Activated T-cell treated with anti-CD3 and anti-CD28 coated beads for 48 hours (primary cell): Measurements from ENCODE around the gene CABLES1.

Source experiments
- DNase-seq: peaks from one replicate; pipeline ENCODE4 v3.0.0-alpha.2; 2020; ENCODE audit warnings: low read depth

The CABLES1 gene

DNA sequence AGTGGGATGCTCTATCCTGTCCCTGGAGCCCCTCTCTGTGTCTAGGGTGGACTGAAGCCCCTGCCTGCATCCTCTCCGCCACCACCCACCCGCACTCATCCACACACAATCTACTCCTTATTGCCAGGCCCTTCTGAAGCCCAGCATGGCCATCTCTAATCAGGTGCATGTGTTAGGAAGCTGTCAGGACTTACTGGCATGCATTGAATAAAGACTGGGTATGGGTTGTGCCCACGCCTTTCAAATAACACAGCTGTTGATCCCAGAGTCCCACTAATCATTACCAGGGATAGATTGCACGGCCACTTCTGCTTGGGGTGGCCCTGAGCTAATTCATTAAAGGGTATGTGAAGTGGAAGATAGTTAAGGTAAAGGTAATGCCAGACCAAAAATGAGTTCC lies 88.4 kb downstream of the CABLES1 start:
- DNase-seq: no peak

DNA sequence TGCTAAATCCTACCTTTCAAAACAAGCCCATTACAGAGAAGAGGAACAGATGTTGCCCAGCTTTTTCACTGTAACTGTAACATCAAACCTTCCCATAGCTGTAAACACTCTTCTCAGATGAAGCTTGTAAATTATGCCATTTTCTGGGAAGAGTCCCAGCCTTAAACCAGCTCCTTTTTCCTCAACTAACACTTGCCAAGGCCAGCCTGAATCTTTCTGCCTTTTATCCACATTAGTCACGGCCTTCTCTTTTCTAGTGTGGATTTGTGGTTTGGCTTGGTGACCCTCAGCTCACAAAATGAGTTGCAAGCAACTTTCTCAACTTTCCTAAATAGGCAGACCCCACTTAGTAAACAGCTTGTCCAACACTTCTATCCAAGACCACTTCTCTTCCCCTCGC lies 90.2 kb downstream of the CABLES1 start:
- no peak for DNase-seq

DNA sequence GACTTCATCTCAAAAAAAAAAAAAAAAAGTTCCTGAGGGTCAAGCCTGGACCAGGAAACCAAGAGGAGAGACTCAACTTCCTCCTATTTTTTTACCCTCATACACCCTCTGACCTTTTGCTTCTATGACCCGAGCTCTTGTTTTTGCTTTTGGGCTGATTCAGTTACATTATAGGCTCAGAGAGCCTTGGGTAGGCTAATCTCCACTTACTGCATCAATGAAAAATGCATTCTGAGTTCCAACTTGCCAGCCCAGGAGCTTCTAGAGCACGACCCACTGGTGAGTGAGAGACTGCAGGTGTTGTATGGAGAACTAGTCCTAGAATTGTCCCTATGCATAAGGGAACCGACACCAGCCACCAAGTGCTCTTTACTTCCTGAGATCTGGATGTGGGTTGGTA lies 91.1 kb downstream of the CABLES1 start:
- DNase-seq: no peak

DNA sequence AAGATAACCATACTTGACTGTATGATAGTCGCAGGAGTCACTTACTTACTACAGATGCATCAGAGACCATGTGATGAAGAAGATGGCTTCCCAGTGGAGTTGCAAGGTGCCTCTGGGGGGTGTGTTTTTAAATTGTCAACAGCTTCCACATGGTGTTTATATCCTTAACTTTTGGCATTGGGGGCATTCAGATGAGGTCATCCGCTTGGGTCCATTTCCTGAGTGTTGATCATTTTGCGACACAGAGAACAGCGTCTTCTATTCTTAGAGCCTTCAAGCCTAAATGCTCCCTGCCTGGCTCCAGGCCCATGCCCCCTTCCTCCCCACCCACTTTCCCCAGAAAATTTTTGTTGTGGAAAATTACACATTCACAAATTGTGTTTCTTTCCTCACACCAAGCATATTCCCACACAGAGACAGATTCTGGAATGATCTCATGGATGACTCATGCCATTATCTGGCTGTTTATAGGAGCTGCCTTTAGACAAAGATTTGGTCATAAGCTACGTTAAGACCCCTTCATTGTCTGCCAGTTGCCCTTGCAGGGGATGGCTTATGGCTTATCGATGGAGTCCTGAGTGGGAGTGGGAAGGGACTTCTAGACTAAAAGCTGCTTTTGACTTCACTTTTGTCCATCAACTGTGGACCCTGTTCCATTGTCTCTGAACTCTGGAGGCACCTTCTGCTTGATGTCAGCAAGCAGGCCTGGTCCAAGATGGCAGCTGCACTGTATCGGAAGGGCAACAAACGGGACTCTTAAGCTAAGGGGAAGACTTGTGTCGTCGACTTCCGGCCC lies 91.8 kb downstream of the CABLES1 start:
- no peak for DNase-seq

DNA sequence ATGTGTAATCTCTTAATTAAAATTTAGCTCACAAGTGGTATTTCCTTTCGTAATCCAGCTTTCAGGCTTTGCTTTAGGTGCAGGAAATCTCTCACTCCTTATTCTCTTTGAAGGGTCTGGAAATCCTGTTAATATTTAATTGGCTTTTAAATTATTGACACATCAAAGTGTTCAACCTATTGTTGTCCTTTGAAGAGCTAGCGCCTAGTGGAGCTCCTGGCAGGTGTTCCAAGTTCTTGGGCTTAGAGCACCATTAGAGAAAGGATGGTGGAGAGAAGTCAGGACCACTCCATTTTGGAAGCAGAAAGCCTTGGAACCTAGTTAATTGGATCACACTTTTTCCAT lies 92.4 kb downstream of the CABLES1 start:
- DNase-seq: no peak

DNA sequence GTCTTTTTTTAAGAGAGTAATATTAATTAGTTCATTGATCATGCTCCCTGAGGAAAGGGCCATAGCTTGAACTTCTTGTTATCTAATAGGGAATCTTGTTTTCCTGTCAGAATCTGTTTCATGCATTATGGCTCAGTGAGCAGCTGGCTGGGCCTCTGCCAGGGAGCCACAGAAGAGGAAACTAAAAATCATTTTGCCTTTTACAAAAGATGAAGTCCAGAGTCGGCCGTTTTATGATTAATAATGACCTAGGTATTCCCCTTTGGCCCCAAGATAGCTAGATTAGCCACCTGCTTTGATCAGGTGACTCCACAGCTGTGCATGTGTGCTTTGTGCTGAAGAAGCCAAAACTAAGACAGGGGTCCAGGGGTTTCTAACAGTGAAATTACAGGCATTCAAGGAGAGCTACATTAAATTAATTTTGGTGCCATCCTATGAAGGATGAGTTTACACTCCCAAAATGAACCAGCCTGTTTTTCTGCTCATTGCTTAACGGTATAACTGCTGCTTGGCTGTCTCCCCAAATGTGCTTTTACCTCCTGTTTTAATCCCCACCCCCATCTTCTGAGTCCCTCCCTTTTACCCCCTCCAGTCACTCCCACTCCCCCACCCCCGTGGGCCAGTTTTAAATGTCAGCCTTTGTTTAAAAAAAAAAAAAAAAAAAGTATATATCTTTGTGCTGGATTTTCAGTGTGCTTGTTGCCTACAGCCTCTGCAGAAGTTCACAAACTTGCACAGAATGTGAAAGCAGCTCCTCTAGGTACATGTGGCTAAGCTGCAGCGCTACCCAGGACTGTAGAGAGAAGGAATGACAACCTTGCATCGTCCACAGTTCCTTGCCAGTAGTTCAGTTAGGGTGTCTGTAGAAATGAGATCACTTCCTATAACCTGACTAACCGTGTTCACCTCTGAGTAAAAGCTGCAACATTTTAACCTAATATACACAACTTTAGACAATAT lies 93.1 kb downstream of the CABLES1 start:
- no peak for DNase-seq

DNA sequence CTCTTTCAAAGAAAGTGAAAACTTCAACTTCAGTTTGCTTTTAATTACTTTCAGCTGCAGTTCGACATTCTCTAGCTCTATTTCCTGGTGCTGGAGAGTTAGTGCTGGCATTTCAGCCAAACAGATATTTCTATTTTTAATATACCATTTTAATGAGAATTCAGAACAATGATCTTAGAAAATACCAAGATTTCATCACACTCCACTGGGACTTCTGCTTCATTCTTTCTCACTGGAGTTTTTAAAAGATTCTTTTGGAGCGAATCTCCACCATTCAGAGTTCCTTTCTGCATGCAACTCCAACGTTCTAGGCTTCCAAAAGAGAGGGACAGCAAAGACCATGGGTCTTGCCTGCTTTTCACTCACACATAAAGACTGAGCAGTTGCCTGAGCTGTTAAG lies 94.2 kb downstream of the CABLES1 start:
- no peak for DNase-seq

DNA sequence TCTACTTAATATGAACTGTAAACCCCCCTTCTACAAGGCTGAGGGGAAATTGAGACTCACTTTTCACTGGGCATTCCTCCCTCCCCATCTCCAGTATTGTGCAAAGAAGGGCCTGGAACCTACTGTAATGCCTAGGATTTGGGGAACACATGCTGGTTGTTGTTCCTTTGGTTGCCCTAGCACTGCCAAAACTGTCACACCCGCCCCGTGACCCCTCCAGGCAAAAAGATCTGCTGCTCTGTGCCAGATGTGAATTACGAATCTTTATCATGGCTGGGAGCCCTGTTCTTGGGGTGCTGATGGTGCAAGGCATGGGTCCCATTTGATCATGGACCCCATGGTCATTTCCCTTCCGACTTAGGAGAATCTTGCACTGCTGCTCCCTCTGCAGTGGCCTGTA lies 95.4 kb downstream of the CABLES1 start:
- no peak for DNase-seq

DNA sequence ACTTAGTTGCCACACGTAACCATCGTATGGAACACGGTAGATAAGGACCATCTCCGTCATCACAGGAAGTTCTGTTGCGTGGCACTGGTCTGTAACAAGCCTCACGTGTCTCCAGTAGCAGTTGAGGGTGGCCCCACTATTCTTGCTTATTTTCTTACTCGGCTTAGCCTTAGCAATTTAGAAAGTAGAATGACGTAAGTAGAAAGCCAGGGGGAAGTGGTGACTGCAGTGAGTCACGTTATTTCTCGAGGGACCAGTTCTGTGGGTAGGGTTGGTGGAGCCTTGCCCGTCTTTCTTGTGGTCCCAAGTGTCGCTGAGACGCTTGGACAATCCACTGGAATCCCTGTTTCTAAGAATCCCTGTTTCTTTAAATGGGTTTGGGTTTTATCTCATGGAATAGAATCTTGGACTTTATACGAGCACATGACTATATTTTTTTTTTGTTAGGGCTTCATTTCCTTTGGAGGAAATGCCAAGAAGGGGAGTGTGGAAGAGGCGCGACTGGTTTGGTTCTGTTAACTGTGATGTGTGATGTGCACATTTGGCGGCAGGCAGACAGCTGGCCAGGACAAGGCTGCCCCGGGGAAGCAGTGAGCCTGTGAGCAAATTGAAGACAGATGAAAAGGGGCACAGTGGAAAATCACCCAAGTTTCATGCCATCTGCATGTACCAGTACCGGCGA lies 96.2 kb downstream of the CABLES1 start:
- peak; percentile 52 for DNase-seq

DNA sequence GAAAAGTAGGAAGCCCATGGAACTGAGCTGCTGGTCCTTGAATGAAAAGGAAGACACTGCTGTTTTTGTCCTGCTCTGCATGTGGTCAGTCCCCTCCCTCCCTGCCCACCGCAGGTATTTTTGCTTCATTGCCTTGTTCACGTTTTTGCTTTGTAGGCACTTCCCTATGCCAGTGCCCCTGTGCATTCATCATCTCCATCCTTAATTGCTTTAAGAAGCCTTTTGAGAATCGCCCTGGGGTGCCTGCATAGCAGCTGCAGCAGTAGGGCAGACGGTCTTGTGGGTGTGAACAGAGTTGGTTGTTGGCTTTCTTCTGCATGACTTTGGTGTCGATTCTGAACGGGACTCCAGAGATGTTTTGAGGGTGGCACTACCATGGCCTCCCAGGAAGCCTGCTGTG lies 97.0 kb downstream of the CABLES1 start:
- DNase-seq: no peak

DNA sequence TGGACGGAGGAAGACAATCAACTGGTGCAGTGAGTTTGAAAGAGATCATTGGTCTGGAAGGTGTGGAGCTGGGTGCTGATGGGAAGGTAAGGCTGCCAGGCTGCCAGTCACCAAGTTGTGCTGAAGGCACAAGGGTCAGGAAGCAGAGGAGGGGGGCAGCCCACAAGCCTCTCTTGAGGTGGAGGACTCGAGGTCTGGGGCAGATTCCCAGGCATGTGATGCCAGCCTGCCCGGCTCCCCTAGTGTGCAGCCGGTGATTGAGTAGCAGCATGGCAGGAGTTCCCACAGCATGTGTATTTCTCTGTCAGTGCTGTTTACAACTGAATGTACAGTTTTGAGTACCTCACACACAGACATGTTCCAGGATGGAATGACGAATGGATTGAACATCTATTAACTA lies 99.3 kb downstream of the CABLES1 start:
- DNase-seq: no peak

DNA sequence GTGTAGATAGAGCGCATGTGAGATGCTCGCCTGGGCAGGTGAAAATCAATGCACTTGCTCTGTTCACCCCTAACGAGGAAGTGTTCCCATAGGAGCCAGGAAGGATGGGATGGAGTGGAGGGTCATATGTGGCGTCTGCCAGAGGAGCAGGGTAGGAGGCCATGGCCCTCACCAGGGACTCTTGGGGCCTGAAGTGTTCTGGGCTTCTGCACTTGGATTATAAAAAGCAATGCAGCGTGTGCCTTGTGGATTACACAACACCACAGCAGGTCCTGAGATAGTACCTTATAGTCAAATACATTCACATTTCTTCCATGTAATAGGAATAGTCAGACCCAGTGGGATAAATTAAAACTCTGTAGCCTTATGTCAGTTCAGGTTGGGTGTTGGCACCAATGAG lies 100.1 kb downstream of the CABLES1 start:
- DNase-seq: no peak

DNA sequence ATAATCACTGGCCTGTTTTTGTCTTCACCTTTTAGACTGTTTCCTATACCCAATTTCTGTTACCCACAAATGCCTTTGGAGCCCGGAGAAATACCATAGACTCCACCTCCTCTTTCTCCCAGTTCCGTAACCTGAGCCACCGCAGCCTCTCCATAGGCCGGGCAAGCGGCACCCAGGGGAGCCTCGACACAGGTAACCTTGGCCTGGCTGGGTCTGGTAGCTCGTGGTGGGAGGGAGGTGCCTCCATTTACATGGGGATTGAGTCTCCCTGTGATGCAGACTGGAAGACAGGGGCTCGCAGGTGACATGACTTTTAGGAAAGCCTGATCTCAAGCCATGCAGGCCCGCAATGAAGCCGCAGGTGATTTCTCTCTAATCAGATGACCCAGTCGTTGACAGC lies 100.6 kb downstream of the CABLES1 start:
- DNase-seq: no peak

DNA sequence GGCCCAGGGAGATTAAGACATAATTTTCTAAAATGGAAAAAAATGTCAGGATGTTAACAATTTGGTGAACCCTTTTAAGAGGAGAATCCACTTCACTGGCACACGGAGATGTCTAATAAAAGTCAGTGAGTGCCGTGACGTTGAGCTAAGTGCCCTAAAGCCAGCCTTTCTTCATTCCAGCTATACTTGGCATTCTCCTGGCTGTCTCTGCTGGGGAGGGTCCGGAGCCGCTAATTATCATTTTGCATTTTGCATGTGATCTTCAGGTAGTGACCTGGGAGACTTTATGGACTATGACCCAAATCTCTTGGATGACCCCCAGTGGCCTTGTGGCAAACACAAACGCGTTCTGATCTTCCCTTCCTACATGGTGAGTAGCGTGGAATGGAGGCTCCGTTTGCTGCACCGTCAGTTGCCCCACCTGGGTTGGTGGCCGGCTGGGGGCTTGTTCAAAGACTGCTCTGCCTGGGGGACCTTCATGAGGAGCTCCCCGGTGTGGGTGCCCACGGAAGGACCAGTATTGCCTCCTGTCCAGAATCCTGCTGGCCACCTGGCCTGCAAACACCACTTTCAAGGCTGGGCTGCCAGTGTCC lies 101.7 kb downstream of the CABLES1 start:
- no peak for DNase-seq

DNA sequence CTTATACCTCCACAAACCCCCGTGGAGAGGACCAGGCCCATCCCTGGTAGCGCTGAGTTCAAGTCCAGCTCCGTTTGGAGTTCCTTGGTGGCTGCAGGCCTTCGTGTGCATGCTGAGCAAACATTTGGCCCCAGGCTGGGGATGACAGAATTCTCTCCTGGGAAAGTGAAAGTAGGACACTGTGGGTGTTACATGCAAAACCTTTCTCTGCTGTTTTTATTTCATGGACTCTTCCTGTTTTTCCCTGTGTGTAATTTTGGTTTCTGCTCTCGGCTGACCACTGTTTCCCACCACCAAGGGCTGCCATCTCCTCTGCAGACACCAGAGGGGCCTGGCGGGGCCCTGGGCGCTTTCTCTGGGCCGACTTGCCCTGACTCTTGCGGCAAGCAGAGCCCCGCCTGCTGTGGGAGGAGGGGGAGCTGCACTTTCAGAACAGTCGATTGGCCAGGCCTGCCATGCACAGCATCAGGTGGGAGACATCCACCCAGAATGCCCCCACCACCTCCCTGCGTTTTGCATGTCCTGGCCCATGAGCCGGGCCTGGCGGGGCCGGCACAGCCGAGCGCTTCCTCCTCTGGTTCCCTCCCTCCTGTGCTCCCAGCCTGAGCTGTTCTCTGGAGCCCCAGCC lies 102.4 kb downstream of the CABLES1 start:
- DNase-seq: peak; percentile 49

DNA sequence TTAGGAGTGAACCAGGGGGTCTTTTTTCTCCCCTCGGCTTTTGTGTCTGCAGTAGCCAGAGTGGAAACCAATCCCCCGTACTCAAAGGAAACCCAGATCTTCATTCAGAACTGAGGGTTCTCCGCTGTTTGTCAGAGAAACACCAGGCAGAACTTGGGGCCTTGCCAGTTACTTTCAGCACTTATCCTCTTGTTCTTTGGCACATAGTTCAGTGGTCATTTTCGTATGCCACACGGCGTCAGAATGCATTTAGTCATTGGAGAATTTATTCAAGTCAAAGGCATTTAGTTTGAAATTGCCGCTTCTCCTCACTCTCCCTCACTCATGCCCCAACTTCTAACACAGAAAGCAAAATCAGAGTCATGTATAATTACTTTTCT lies 102.9 kb downstream of the CABLES1 start:
- no peak for DNase-seq

DNA sequence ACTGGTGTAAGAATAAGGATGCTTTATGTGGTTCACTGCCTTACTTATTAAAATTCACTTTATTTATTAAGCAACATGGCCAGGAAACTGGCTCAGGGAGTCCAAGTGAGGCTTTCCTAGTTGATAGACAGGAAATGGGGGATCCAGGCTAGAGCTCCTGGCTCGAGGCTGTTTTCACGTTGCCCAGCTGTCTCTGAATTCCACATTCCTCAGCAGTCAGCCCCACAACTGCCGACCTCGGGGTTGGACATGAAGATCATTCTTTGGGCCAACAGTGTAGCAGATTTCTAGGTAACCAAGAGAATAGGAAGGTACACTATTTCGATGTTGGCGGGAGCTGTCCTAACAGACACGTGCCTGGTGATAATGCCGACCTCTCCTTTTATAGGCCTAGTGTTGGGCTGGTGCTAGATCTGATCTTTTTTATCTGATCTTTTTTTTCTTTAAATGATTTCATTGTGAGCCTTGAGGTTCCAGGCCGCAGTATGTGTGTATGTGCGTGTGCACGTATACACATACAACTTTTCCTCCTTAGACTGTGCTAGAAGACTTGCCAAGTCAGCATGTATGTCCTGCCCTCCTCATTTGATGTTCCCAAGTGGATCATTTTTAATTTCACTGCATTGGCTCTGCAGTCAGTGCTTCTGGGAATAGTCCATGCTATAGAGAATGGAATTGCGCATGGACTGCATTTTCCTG lies 103.5 kb downstream of the CABLES1 start:
- no peak for DNase-seq

DNA sequence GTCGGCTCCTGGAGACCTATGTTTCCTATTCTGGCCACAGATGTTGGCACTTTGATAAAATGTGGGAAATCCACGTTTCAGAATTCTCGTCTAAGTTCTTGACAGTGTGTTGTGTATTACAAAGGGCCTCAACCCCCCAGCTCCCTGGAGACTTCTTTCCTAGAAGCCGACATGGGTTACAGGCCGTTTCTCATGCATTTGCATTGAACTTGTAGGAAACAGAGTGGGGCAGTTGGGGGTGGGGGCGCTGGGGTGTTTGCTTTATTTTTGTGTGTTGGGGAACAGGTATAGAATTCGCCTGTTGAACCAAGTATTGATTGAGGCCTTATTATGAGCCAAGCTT lies 104.0 kb downstream of the CABLES1 start:
- DNase-seq: no peak

DNA sequence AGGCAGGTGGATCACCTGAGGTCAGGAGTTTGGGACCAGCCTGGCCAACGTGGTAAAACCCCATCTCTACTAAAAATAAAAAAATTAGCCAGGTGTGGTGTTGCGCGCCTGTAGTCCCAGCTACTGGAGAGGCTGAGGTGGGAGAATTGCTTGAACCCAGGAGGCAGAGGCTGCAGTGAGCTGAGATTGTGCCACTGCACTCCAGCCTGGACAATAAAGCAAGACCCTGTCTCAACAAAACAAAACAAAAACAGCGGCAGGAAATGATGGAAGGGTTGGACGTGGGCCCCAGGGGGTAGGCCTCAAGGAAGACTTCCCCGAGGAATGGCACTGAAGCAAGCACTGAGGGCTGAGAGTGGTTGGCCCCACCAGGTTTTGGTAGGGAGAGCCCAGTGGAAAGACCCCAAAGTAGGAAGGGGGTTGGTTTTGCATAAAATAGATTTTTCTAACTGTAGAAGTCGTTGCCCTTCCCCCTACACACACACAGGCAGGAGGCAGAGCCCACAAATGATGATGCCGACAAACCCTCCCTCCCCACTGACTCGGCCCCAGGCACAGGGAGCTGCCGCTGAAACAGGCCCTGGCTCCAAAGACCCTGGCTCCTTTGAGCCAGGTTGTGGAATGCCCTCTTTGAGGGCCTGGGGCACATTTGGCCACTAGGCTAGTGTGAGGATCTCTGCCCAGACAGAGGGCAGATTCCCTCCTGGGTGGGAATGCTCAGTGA lies 104.8 kb downstream of the CABLES1 start:
- no peak for DNase-seq

DNA sequence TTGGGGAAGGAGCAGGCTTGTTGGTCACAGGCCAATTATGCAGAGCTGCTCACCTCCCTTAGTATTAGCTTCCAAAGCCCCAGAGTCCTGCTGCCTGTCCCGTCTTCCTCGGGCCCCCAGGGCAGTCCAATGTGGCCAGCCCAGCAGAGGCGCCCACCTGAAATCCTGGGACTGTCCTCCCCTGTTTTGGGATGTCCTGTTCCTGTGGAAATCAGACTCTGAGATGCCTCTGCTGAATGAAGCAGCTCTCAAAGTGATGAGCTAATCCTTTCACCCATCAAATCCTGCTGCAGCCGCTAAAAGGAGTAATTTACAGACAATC lies 105.3 kb downstream of the CABLES1 start:
- DNase-seq: no peak
